Fibroblast of mammary gland (primary cell): ENCODE data around the gene PLXND1.

Experiments used
- DNase-seq: peaks from one replicate; pipeline ENCODE4 v3.0.0-alpha.2; 2010; ENCODE audit warnings: low read depth
- H3K4me3 ChIP-seq: 2 replicates; pipeline ENCODE4 v1.5.1; 2011; ENCODE audit warnings: low read depth, mild to moderate bottlenecking, low read length, moderate library complexity; ENCODE audit not compliant: control insufficient read depth
- CTCF ChIP-seq: conservative IDR thresholded peaks from 2 replicates; pipeline ENCODE4 v1.5.1; 2011; ENCODE audit warnings: low read depth, low read length, inconsistent platforms; ENCODE audit not compliant: control insufficient read depth, insufficient read depth

PLXND1 gene

GRCh38 chr3:129574206-129574605 lies 32.3 kb downstream of the PLXND1 start:
- no peak overlapping the region for H3K4me3 ChIP-seq
- DNase-seq, result no peak
- no peak for TF ChIP-seq CTCF

GRCh38 chr3:129573493-129573892 lies 33.0 kb downstream of the PLXND1 start:
- no peak for DNase-seq
- H3K4me3 ChIP-seq, result no peak overlapping the region
- no peak for TF ChIP-seq CTCF

GRCh38 chr3:129572603-129573002 lies 33.9 kb downstream of the PLXND1 start:
- no peak for TF ChIP-seq CTCF
- no peak for DNase-seq
- H3K4me3 ChIP-seq, result no peak overlapping the region

GRCh38 chr3:129571605-129572547 lies 34.6 kb downstream of the PLXND1 start:
- H3K4me3 ChIP-seq, result no peak overlapping the region
- no peak for TF ChIP-seq CTCF
- DNase-seq, result no peak

GRCh38 chr3:129569856-129570255 lies 36.6 kb downstream of the PLXND1 start:
- no peak for DNase-seq
- no peak for TF ChIP-seq CTCF
- no peak overlapping the region for H3K4me3 ChIP-seq

DNA sequence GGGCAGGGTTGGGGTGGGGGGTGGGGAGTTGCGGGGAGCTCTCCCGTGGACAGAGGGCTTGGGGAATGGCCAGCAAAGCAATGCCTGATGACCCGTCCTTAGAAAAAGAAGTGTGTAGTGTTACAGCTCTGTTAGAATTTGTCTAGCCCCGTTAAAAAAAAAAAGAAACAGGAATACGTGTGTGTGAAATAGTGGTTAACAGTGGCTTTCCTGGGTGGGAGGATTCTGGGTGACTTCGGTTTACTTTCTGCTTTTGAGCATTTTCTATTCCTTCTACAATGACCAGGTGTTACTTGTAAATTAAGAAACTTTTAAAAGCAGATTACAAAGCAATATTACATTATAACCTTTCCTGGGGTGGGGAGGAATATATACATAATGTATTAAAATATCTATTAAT lies 38.5 kb downstream of the PLXND1 start:
- DNase-seq, result no peak
- H3K4me3 ChIP-seq, result no peak overlapping the region
- TF ChIP-seq CTCF, result no peak
